Measurements from ENCODE around the gene ARSG. TPM values are rescaled to one million over a fixed set of nuclear protein-coding genes. Genes with fewer than 3 reads are reported as not detected.

The ARSG gene
- total and polyA plus RNA-seq, 10 of the 15 experiments (the other 5 are each of a cell fraction or from before 2014, with no cell fraction given): 2.9 to 13.5 (median 7.6) TPM

- H3K9ac ChIP-seq (ENCODE audit: control insufficient read depth, insufficient read depth, low read length): no peak overlapping the region
- H3K27ac ChIP-seq (ENCODE audit: control insufficient read depth, insufficient read depth): no peak overlapping the region
- FAIRE-seq: no peak
- CTCF ChIA-PET: interaction anchor here (1.2 to 2.6 kb wide), 7 partner anchors 9 to 260 kb away, joined by 3 to 26 read pairs (median 6); partner anchors contain the start of gene ARSG
- peaks cover 5 to 12% of the 10 kb centered on the region in 2 experiments; a peak in 3 of 4 replicates for H3K36me3 ChIP-seq (ENCODE audit: control insufficient read depth in 2 of 2, insufficient read depth in 2 of 2, low read length in 1 of 2)
- no peak for DNase-seq (ENCODE audit: low read depth, low spot score)
- no peaks in the 10 kb centered on the region for H3K9me3 ChIP-seq (replicated peaks; ENCODE audit: control insufficient read depth, insufficient read depth, low read length)
- H3K4me3 ChIP-seq: no peak overlapping the region
- WGBS (ENCODE audit: insufficient coverage, insufficient replicate concordance, low lambda C conversion rate, missing lambda C conversion rate): 95% methylated on average over 9 of the region's 9 CpGs
- intact Hi-C loops (cut with micrococcal nuclease; ENCODE audit: unreplicated experiment) (no loop called here), in situ Hi-C loops (cut with MboI) (loop anchor here (10.0 kb wide), 1 partner anchor 168 kb away; no protein-coding TSS in a partner anchor)
- H4K20me1 ChIP-seq (ENCODE audit: control insufficient read depth, insufficient read depth): no peaks in the 10 kb centered on the region
- no peaks in the 10 kb centered on the region for H3K79me2 ChIP-seq (ENCODE audit: control insufficient read depth, insufficient read depth, low read length)
- H2AFZ ChIP-seq (ENCODE audit: control insufficient read depth, low read depth, low read length): no peak overlapping the region
- H3K27me3 ChIP-seq (replicated peaks in 1 of 2; ENCODE audit: control insufficient read depth in 2 of 2, insufficient read depth in 2 of 2, low read length in 1 of 2): no peaks in the 10 kb centered on the region
- BruUV-seq (replicated peaks): no TSS peak
- H3K4me1 ChIP-seq (ENCODE audit: control insufficient read depth, insufficient read depth, low read length): peaks cover 19% of the 10 kb centered on the region
- RAD21 ChIA-PET (ENCODE audit: unreplicated experiment): interaction anchor here (1.4 to 11.5 kb wide), 3 partner anchors 25 to 169 kb away, joined by 5 to 157 read pairs (median 11); partner anchors contain the start of gene WIPI1
- TF ChIP-seq PAX5 (IDR thresholded peaks at IDR 0.05; ENCODE audit: borderline replicate concordance, low read depth, low read length): no peak
- TF ChIP-seq SKIL (IDR thresholded peaks at IDR 0.05; ENCODE audit: low read depth, poor library complexity, severe bottlenecking): no peak
- TF ChIP-seq IRF5 (IDR thresholded peaks at IDR 0.05; ENCODE audit: borderline replicate concordance): no peak
- no peak for TF ChIP-seq BMI1 (IDR thresholded peaks at IDR 0.05; ENCODE audit: borderline replicate concordance)
- TF ChIP-seq EED (IDR thresholded peaks at IDR 0.05; ENCODE audit: low read depth): no peak
- TF ChIP-seq POLR2AphosphoS5 (IDR thresholded peaks at IDR 0.05; ENCODE audit: low read length): no peak
- TF ChIP-seq SP1 (IDR thresholded peaks at IDR 0.05; ENCODE audit: low read depth, low read length): no peak
- TF ChIP-seq KAT2A (conservative IDR thresholded peaks at IDR 0.05; ENCODE audit: control insufficient read depth, low read depth, low read length): no peak
- no peak for TF ChIP-seq BCL3 (IDR thresholded peaks at IDR 0.05; ENCODE audit: borderline replicate concordance, insufficient read depth, low read depth, low read length, poor library complexity, severe bottlenecking)
- no peak for TF ChIP-seq ATF3 (IDR thresholded peaks at IDR 0.05; ENCODE audit: borderline replicate concordance, extremely low read depth, low read depth, low read length)
- POLR2A ChIA-PET: no interaction called here
- no peak overlapping the region for H3K4me2 ChIP-seq (ENCODE audit: control insufficient read depth, insufficient read depth)
- SMC1A ChIA-PET (ENCODE audit: uncharacterized antibody, unreplicated experiment): interaction anchor here (0.7 to 16.5 kb wide), 6 partner anchors 7 to 261 kb away, joined by 3 to 288 read pairs (median 5); partner anchors contain the start of gene WIPI1
- ATAC-seq: no peak
Measured at GRCh38 chr17:68433211-68433610, 141.9 kb downstream of the ARSG start.
